ENCODE measurements around the gene CD74.

Gene CD74

DNA sequence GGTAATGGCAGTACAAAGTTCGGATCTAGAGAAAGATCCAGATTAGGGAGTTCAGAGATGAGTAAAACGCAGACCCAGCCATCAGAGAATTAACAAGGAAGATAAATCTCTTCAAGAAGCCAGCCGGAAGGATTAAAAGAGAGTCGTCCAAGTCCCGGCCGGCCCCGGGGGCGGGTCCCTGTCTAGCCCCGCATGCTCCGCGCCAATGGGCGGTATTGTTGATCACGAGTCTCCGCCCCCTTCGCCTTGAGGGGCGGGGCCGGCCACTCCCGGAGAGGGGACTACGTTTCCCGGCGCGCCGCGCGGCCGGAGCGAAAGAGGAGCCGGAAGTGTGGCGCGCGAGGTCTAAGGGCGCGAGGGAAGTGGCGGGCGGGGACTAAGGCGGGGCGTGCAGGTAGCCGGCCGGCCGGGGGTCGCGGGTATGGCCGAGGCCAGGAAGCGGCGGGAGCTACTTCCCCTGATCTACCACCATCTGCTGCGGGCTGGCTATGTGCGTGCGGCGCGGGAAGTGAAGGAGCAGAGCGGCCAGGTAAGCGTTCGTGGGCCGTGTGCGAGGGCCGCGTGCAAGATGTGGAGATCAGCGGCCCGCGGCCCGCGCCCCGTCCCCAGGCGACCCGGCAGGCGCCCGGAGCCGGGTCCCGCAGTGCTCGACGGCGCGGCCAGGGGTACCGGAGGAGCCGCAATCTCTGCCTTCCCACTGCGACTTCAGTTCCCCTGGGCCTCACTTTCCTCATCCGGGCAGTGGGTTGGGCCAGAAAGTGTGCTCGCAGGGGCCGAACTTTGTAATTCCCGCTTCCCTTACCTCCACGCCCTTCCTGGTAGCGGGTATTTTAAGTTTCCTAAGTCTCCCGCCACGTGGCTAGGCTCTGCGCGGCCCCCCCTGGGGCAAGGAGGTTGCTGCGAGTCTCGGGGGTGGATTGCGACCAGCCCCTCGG, 55.1 kb downstream of the CD74 start, which contains the start of gene TCOF1:
TSS of gene TCOF1 (plus strand) at position 372 of the 935 bp plus-strand sequence. CDS start at position 422, 50 bp downstream.
- DNase-seq = peak; percentile 97

DNA sequence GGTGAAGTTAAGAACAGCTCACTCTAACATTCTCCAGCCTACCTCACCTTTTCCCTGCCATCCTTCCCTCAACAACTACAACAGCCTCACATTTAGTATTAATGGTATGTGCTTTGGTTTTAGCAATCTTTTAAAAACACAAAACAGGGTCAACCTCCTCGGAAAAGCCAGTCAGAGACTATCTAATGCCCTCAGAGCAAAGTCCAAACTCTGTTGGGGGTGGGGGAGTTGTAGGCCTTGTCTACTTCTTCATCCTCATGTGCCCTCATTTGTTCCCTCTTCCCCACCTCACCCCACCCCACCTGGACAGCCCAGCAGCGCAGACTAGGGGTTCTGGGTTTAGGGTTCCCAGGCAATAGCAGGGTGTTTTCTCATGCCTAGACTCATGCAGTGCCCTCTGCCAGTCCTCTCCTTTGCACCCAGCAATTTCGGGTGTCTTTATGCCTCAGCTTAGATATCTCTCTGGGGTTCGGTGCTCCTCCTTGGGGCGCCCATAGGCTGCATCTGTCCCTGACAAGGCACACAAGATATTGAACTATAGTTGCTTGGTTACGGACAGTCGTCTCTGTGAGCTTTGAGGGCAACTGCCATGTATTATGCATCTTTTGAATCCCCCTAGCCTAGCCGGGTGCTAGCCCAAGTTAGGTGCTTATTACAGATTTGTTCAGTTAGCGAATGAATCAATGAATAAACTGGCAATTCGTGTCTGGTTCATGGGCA, 56.0 kb downstream of the CD74 start:
- no peak for DNase-seq

DNA sequence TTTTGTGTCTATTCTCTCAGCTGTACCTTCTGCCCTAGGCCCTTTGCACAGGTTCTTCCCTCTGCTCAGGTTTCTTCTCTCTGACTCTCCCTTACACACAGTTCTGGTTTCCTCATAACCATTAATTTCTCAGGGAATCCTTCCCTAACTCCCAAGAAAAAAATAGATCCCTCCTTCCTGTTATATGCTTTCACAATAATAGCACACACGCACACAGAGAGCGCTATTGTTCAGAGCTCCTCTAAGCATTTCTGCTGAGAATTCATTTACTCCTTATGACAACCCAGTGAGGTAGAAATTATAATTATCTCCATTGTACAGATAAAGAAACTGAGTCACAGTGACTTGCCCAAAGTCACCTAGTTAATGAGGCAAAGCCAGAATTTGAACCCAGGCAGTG, 56.9 kb downstream of the CD74 start:
- DNase-seq = no peak

DNA sequence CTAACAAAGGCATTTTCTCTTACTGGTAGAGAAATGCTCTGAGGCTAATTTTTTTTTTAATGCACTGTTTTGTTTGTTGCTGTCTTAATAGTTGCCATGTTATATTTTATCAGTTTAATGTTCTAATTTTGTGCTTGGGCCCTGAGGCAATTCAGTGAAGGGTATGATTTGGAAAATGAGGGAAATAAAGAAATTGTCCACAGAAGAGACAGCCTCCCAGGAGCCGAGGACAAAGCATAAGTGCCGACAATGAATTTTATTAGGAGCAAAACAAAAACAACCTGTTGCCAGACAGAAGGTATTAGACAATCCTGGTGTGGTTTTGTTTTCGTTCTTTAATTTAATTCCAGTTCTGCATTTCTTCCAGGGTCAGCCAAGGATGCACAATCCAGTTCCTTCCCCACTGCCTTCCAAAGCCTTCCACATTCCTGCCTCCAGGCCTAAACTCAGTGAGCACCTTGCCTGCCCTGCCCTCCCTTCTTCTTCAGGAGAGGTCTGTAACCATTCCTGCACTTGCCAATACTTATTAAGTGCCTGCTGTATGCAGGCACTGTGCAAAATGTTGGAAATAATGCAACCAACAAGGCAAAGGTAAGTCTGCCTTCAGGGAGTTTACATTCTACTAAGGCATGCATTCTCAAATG, 59.6 kb downstream of the CD74 start:
- no peak for DNase-seq

DNA sequence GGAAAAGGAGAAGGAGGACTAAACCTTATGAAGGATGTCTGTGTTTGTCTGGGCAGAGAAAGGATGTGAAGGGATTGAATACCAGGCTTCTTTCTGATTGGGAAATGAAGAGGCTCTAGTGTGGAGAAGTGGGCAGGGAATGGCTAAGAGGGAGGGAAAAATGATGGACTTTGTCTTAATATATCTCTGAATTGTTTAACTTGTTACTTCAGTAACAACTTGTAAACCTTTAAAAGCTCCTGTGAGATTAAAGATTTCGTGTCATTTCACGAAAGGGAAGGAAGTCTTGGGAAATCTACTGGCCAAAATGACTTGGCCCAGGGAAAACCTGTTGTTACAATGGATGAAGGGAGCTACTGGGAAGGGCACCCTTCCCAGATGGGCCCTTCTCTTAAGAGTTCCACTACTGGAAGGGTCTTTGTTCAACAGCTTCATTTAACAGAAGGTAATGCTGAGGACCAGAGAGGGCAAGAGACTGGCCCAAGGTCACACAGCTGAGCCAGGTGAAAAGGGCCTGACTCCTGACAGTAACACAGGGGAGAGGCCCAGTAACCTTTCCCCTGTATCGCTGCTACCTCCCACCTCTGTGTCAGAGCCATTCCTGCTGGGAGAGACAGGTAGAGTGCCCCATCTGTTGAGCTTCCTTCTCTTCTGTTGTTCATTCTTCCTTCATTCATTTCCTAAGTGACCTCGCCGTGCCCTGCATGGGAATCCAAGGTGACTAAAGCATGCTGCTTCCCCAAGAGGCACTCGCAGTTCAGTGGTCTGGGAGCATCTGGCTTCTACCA, 60.3 kb downstream of the CD74 start:
- no peak for DNase-seq
